Vagina (tissue), 2 donors: ENCODE measurements around the gene QRFP. TPM values are rescaled to one million over a fixed set of nuclear protein-coding genes. Genes with fewer than 3 reads are reported as not detected.
"Not testable (repeated sequence)": the region's sequence is repeated elsewhere in the genome, so short reads cannot be mapped to it uniquely, and the experiment has no call there.

Experiments
- DNase-seq, 2 donors: peaks; one replicate each; pipeline ENCODE4 v3.0.0-alpha.2; 2017; ENCODE audit errors: extremely low spot score in 2 of 2
- H3K27ac ChIP-seq: fragments of 200-600 bp; sonication (generic); one replicate; pipeline ENCODE4 v1.5.1; 2019
- H3K27me3 ChIP-seq: fragments of 200-600 bp; sonication (generic); one replicate; pipeline ENCODE4 v1.5.1; 2019
- H3K36me3 ChIP-seq, 2 donors: fragments of 200-600 bp; sonication (generic); one replicate each; pipeline ENCODE4 v1.5.1; 2017 to 2019
- H3K4me1 ChIP-seq: fragments of 200-600 bp; sonication (generic); one replicate; pipeline ENCODE4 v1.5.1; 2019
- H3K4me3 ChIP-seq, 2 donors: fragments of 200-600 bp; sonication (generic); 1 replicate in 1 of 2; 2 replicates in 1 of 2; pipeline ENCODE4 v1.5.1; 2016 to 2019
- H3K9me3 ChIP-seq: fragments of 200-600 bp; sonication (generic); one replicate; pipeline ENCODE4 v1.5.1; 2019
- POLR2A ChIP-seq, 2 donors: fragments of 450-650 bp; IDR thresholded peaks; one replicate each; pipeline ENCODE4 v1.6.1; 2017; ENCODE audit warnings: antibody characterized with exemption in 2 of 2, mild to moderate bottlenecking in 2 of 2, moderate library complexity in 2 of 2
- POLR2AphosphoS5 ChIP-seq, 2 donors: sonication (generic); formaldehyde crosslinking; IDR thresholded peaks; one replicate each; pipeline ENCODE4 v1.9.0; 2017; ENCODE audit warnings: antibody characterized with exemption in 2 of 2, mild to moderate bottlenecking in 2 of 2, low read depth in 1 of 2; ENCODE audit not compliant: insufficient read depth in 1 of 2
- intact Hi-C: fragments of 100-400 bp; cut with DNase I; formaldehyde crosslinking; loops from one replicate; pipeline ENCODE4 v1.15.1; 2023
- total RNA-seq: library from RNA; depleted of rRNA; stranded (reverse); fragments of >200 nt; gene quantifications from one replicate; pipeline ENCODE4 v1.2.3, GENCODE V29; 2016
- TF ChIP-seq, protein P1 (sequence below), 3 experiments: fragments of 450-650 bp in 2 of 3; fragments of 200-600 bp in 1 of 3; sonication (generic) in 1 of 3; IDR thresholded peaks; one replicate each; pipeline ENCODE4 v1.5.1; 2017 to 2019; ENCODE audit warnings: antibody characterized with exemption in 3 of 3, mild to moderate bottlenecking in 2 of 3, moderate library complexity in 2 of 3

QRFP gene
- total RNA-seq, 1 donor from 2014 or later, result not detected

DNA sequence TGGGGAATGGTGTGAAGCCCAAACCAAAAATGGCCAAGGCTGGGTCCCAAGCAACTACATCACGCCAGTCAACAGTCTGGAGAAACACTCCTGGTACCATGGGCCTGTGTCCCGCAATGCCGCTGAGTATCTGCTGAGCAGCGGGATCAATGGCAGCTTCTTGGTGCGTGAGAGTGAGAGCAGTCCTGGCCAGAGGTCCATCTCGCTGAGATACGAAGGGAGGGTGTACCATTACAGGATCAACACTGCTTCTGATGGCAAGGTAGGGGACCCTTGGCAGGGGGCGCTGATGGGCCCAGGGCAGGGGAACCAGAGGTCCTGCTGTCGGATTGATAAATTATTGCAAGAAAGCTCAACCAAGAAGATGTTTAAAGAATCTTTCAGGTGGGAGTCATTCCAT is 41.8 kb downstream of the QRFP start:
- TF ChIP-seq, protein P1, sequence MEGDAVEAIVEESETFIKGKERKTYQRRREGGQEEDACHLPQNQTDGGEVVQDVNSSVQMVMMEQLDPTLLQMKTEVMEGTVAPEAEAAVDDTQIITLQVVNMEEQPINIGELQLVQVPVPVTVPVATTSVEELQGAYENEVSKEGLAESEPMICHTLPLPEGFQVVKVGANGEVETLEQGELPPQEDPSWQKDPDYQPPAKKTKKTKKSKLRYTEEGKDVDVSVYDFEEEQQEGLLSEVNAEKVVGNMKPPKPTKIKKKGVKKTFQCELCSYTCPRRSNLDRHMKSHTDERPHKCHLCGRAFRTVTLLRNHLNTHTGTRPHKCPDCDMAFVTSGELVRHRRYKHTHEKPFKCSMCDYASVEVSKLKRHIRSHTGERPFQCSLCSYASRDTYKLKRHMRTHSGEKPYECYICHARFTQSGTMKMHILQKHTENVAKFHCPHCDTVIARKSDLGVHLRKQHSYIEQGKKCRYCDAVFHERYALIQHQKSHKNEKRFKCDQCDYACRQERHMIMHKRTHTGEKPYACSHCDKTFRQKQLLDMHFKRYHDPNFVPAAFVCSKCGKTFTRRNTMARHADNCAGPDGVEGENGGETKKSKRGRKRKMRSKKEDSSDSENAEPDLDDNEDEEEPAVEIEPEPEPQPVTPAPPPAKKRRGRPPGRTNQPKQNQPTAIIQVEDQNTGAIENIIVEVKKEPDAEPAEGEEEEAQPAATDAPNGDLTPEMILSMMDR (IDR thresholded peaks at IDR 0.05), result no peak
- TF ChIP-seq POLR2AphosphoS5 (IDR thresholded peaks at IDR 0.05; ENCODE audit: insufficient read depth in 1 of 2, low read depth in 1 of 2) (no peak), POLR2A (IDR thresholded peaks at IDR 0.05) (no peak)
- Histone ChIP-seq H3K4me1 (peaks cover 41% of the 10 kb centered on the region), H3K9me3 (no peaks in the 10 kb centered on the region), H3K4me3 (no peak overlapping the region), H3K36me3 (peaks cover 0 to 23% of the 10 kb centered on the region in 2 donors), H3K27ac (peak overlapping the region; percentile 37), H3K27me3 (no peaks in the 10 kb centered on the region)
- intact Hi-C loops, result no loop called here
- no peak for DNase-seq

DNA sequence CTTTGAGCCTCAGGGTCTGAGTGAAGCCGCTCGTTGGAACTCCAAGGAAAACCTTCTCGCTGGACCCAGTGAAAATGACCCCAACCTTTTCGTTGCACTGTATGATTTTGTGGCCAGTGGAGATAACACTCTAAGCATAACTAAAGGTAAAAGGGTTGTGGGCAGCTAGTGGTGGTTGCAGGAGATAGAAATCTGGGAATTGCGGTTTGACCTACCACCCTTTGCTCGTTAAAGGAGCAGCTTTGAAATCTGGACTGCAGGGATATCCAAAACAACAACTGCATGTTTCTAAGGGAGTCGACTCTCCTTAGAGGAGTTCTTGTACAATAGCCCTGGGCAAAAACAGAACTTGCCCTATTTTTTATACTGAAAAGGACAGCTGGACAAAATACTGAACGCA is 42.5 kb downstream of the QRFP start:
- no peak for TF ChIP-seq POLR2AphosphoS5 (IDR thresholded peaks at IDR 0.05; ENCODE audit: insufficient read depth in 1 of 2, low read depth in 1 of 2)
- TF ChIP-seq, protein P1 (IDR thresholded peaks at IDR 0.05), result no peak
- no peak for TF ChIP-seq POLR2A (IDR thresholded peaks at IDR 0.05)
- DNase-seq, result no peak

DNA sequence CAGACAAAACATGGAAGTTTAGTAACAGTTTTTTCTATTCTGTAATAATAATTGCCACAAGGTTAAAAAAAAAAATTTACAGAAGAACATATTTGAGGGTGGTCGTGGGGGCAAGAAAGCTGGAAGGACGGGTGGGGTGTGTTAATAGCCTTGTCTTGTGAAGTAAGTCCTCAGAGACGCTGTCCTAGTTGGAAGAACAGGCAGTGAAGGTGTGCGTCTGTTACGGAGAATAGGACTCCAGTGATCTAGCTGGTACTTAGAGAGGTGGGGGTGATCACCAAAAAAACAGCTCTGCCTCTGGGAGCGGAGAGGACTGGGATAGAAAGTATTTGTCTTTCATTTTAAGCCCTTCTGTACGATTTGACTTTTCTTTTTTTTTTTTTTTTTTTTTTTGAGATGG is 43.8 kb downstream of the QRFP start:
- intact Hi-C loops, result no loop called here
- Histone ChIP-seq H3K4me1 (peaks cover 32% of the 10 kb centered on the region), H3K9me3 (no peaks in the 10 kb centered on the region), H3K4me3 (no peak overlapping the region), H3K36me3 (peaks cover 0 to 23% of the 10 kb centered on the region in 2 donors), H3K27me3 (no peaks in the 10 kb centered on the region), H3K27ac (no peak overlapping the region)
- no peak for TF ChIP-seq POLR2A (IDR thresholded peaks at IDR 0.05)
- no peak for TF ChIP-seq POLR2AphosphoS5 (IDR thresholded peaks at IDR 0.05; ENCODE audit: insufficient read depth in 1 of 2, low read depth in 1 of 2)
- TF ChIP-seq, protein P1 (IDR thresholded peaks at IDR 0.05), result no peak
- no peak for DNase-seq

More for the DNA sequence above, 42.5 kb downstream of the QRFP start:
- H3K27me3 ChIP-seq, result no peaks in the 10 kb centered on the region
- no peak overlapping the region for H3K4me3 ChIP-seq
- H3K27ac ChIP-seq, result peak overlapping the region; percentile 37
- H3K4me1 ChIP-seq, result peaks cover 34% of the 10 kb centered on the region
- peaks cover 0 to 23% of the 10 kb centered on the region in 2 donors for H3K36me3 ChIP-seq
- intact Hi-C loops, result no loop called here
- H3K9me3 ChIP-seq, result no peaks in the 10 kb centered on the region

DNA sequence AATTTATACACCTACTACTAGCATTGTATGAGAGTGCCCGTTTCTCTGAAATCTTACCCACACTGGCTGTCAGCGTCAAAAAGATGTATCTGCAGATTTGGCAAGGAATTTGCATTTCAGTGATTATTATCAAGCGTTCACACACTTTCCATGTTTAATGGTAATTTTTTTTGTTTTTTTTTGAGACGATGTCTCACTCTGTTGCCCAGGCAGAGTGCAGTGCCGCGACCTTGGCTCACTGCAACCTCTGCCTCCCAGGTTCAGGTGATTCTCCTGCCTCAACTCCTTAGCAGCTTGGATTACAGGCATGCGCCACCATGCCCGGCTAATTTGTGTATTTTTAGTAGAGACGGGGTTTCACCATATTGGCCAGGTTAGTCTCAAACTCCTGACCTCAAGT is 47.3 kb downstream of the QRFP start:
- Histone ChIP-seq H3K27ac (peak overlapping the region; percentile 94), H3K4me1 (peaks cover 58% of the 10 kb centered on the region), H3K4me3 (no peak overlapping the region), H3K27me3 (no peaks in the 10 kb centered on the region), H3K36me3 (peaks cover 0 to 4% of the 10 kb centered on the region in 2 donors), H3K9me3 (no peaks in the 10 kb centered on the region)
- intact Hi-C loops, result loop anchor here (5.0 kb wide), 1 partner anchor 67 kb away; no protein-coding TSS in a partner anchor
- TF ChIP-seq POLR2AphosphoS5 (IDR thresholded peaks at IDR 0.05; ENCODE audit: insufficient read depth in 1 of 2, low read depth in 1 of 2), result no peak
- TF ChIP-seq, protein P1 (IDR thresholded peaks at IDR 0.05), result no peak
- no peak for TF ChIP-seq POLR2A (IDR thresholded peaks at IDR 0.05)
- no peak for DNase-seq

DNA sequence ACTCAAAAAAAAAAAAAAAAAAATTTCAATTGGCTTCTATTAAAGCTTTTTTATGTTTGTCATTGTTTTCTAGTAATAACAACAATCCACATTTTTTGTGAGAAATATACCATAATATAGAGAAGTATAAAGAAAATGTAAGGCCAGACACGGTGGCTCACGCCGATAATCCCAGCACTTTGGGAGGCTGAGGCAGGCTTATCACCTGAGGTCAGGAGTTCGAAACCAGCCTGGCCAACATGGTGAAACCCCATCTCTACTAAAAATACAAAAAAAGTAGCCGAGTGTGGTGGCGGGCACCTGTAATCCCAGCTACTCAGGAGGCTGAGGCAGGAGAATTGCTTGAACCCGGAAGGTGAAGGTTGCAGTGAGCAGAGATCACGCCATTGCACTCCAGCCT is 48.1 kb downstream of the QRFP start:
- not testable (repeated sequence) for DNase-seq, H3K27me3 ChIP-seq, H3K36me3 ChIP-seq, H3K9me3 ChIP-seq, H3K4me3 ChIP-seq
- H3K27ac ChIP-seq, result peak overlapping the region; percentile 94
- peaks cover 65% of the 10 kb centered on the region for H3K4me1 ChIP-seq
- intact Hi-C loops, result loop anchor here (5.0 kb wide), 1 partner anchor 66 kb away; no protein-coding TSS in a partner anchor
